Nucleus accumbens (tissue), 56 donors: Measurements from ENCODE around the gene RGS14.
"Not testable (repeated sequence)": the region's sequence is repeated elsewhere in the genome, so short reads cannot be mapped to it uniquely, and the experiment has no call there.

Experiments
- DNase-seq, 56 donors: peaks; one replicate each; lab custom pipeline; 2025; lab: John Stamatoyannopoulos, UW

The RGS14 gene

DNA sequence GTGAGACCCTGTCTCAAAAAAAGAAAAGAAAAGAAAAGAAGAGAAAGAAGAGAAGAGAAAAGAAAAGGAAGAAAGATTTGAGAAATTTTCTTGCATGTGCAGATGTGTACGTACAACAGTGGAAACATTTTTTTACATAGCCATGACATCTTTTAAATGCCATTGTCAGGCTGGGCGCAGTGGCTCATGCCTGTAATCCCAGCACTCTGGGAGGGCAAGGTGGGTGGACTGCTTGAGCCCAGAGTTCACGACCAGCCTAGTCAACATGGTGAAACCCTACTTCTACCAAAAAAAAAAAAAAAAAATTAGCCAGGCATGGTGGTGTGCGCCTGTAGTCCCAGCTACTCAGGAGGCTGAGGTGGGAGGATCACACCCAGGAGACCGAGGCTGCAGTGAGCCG, 12.8 kb upstream of the RGS14 start:
- DNase-seq, result no peak

- DNase-seq, result no peak
Observed at GRCh38 chr5:177346820-177347219, 10.9 kb upstream of the RGS14 start.

DNA sequence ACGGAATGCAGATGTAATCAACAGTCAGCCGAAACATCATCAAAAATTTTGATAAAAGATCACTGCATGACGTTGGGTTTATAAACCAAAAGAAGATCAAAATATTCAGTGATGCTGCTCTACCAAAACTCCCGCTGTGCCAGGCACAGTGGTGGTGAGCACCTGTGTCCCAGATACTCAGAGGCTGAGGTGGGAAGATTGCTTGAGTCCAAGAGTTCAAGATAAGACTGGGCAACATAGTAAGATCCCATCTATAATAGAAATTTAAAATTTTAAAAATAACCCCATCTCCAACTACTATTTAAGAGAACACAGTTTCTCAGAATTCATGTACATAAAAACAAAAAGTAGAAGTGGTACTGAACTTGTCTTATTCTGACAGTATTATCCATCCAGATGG, 10.0 kb upstream of the RGS14 start:
- DNase-seq, result no peak

GRCh38 chr5:177349362-177349647, 8.4 kb upstream of the RGS14 start:
- DNase-seq, result no peak

GRCh38 chr5:177349762-177350161, 8.0 kb upstream of the RGS14 start:
- DNase-seq, result no peak

GRCh38 chr5:177350776-177351391, 6.8 kb upstream of the RGS14 start:
- DNase-seq, result no peak

- peak; percentile 68 to 97 (median 92) for DNase-seq
Observed at GRCh38 chr5:177351392-177352329, 6.1 kb upstream of the RGS14 start, which contains the start of gene LMAN2. Gene LMAN2 (minus strand): TSS chr5:177351668. CDS start chr5:177351647, 21 bp downstream.

- DNase-seq, result no peak
Observed at GRCh38 chr5:177353093-177353492, 4.6 kb upstream of the RGS14 start.

DNA sequence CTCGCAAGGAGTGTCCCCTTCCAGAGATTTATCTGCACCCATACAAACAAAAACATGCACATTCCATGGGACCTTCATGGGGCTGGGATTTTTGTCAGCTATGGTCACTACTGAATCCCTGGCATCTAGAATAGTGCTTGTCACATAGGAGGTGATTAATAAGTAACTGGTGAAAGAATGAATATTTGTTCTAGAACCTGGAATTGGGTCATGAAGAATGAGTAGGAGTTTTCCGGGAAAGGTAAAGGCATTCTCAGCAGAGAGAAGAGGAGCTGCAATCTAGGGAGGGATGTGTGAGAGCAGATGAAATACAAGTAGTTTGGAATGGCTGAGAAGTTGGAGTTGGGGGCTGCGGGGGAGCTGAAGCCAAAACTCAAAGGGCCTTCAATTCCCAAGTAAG, 3.5 kb upstream of the RGS14 start:
- no peak for DNase-seq

DNA sequence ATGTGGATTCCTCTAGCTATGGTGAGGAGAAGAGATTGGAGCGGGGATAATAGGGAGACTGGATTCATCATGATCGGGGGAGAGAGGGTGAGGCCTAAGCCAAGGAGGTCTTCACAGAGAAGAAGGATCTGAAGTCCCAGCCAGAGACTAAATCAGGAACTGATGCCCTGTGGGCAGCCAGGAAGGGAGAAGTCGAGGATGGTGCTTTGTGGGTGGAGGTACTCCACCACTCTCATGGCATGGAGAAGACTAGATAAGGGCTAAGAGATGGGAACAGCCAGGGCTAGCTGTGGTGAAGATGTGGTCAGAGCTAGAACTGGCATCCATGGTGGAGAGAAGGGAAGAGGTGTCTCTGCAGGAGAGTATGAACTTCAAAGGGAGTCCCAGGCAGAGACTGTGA, 3.0 kb upstream of the RGS14 start:
- DNase-seq, result no peak

GRCh38 chr5:177355162-177355867, 2.4 kb upstream of the RGS14 start:
- no peak for DNase-seq

- DNase-seq, result no peak
Observed at GRCh38 chr5:177355868-177356168, 1.9 kb upstream of the RGS14 start.

DNA sequence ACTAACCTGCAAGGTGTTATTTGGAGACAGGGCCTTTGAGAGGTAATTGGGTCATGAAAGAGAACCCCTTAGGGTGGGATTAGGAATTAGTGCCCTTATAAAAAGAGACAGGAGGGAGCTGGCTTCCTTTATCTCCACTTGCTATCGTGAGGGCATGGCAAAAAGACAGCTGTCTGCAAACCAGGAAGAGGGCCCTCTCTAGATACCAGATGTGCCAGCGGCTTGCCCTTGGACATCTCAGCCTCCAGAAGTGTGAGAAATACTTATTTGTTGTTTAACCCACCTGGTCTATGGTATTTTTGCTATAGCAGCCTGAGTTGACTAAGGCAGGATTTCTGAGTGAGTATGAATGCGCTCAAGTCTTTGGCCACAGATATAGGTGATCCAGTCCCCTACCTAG, 978 bp upstream of the RGS14 start:
- DNase-seq, result no peak

- DNase-seq, result no peak
Observed at GRCh38 chr5:177357146-177357458, 622 bp upstream of the RGS14 start.

DNA sequence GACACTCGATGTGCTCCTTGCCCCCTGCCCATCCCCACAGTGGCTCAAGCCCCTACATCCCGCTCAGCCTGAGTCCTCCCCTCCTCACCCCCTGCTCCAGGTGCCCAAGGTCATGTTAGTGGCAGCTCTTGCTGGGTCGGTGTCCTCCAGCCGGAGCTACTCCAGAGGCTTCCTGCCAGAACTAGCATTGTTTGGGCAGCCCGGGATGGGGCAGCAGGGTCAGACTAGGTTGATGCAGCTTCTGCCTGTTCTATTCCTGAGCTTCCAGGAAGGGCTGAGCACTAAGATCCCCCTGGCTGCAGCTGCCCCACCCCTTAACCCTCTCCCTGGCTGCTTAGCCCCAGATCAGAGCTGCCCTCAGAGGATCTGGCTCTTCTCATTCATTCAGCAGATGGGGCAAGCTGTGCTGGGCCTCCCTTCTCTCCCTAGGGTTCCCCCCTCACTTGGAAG, 671 bp downstream of the RGS14 start:
- DNase-seq, result no peak

- no peak for DNase-seq
Observed at GRCh38 chr5:177359451-177359851, 1.7 kb downstream of the RGS14 start.

DNA sequence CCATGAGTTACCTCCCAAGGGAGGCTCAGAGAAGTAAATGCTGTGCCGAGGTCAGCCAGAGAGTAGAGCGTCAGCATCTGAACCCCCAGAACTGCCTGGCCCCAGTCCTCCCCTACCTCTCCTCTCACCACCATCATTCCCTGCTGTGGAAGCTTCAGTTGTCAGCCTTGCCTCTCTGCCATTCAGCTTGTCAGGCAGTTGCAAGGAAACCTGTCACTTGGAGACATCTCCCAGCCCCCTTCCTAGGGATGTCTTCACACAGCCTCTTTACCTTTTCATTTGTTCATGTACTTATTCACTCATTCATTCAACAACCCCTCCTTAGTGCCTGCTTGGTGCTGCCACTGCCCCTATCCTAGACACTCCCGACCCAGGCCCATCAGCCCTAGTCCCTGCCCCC, 2.1 kb downstream of the RGS14 start:
- peak in 2 of 56 donors; percentile 30 to 33 for DNase-seq

DNA sequence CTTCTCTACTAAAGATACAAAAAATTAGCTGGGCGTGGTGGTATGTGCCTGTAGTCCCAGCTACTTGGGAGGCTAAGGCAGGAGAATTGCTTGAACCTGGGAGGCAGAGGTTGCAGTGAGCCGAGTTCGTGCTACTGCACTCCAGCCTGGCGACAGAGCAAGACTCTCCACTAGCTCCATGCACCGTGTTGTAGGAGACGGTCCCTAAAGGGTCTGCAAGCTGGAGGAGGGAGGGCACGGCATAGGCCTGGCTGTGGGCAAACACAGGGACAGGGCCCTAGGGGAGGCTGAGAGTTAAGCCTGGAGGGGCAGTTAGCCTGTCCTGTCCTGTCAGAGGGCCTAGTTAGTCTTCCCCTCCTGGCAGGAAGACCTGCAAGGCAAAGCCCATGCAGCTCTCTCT, 3.0 kb downstream of the RGS14 start:
- not testable (repeated sequence) for DNase-seq

DNA sequence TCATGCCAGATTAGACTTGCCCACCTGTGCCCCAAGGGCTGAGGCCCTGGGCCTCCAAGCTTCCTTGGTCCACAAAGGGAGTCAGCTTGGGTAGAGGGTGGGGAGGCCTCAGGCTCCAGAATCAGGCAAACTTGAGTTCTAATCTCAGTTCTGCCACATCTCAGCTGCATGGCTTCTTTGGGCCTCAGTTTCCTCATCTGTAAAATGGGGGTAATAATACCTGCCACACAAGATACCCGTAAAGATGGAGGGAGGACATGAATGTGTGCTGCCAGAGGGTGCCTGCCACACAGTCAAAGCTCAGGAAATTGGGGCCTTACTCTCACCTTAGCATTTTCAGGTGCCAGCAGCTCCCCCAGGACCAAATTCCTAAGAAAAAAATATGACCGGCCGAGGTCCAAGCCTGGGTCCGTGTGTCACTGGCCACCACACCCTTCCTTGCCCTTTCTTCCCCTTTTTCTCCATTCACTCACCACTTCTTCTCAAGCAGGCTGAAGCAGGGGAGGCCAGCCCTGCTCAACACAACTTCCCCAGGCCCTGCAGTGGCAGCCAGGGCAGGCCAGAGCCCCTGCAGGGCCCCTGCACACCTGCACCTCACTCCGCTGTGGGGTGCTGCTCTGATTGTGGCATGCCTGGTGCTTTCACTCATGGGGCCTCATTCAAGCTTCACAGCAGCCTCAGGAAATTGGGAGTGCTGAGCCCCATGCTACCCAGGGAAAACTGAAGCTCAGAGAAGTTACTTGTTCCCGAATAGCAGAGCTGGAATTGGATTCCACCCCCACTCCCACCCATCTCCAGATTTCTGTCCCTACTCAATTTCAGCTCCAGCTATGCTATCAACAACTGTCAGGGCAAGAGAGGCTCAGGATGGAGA, 3.9 kb downstream of the RGS14 start:
- peak in 8 of 56 donors; percentile 20 to 57 (median 39) for DNase-seq

- peak in 2 of 56 donors; percentile 54 to 67 for DNase-seq
Observed at GRCh38 chr5:177362292-177362609, 4.5 kb downstream of the RGS14 start.
